ENCODE data around the gene MRPL16. TPM values are rescaled to one million over a fixed set of nuclear protein-coding genes. Genes with fewer than 3 reads are reported as not detected.

Gene MRPL16
- total and polyA plus RNA-seq, 2 of the 13 experiments (the other 11 are each of a cell fraction or from before 2014, with no cell fraction given), result 45.3 to 62.6 TPM

DNA sequence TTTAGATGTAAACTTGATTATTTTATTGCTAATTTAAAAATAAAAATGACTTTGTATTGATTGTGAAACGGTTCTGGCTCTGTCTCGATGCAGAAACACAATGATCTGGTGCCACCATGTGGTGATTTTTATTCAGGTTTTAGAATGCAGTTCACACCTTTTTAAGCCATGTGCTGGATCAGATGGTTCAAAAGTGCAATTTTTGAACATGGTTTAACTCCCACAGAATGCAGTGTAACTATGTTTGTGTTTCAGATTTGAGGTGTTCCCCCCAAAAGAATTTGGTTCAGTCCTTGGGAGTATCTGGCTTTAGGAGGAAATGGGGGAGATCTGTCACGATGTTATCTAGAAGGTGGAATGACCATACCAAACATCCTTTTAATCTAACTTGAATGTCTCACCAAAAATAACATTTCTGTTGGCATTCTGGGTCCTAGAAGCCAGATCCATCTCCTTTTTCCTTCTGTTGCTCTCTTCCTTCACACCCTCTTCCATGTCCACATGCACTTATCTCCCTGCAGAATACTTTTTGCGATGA, 7.9 kb downstream of the MRPL16 start (continued):
- TF ChIP-seq, protein P1, sequence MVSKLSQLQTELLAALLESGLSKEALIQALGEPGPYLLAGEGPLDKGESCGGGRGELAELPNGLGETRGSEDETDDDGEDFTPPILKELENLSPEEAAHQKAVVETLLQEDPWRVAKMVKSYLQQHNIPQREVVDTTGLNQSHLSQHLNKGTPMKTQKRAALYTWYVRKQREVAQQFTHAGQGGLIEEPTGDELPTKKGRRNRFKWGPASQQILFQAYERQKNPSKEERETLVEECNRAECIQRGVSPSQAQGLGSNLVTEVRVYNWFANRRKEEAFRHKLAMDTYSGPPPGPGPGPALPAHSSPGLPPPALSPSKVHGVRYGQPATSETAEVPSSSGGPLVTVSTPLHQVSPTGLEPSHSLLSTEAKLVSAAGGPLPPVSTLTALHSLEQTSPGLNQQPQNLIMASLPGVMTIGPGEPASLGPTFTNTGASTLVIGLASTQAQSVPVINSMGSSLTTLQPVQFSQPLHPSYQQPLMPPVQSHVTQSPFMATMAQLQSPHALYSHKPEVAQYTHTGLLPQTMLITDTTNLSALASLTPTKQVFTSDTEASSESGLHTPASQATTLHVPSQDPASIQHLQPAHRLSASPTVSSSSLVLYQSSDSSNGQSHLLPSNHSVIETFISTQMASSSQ (IDR thresholded peaks at IDR 0.05; ENCODE audit: low read depth), result no peak
- TF ChIP-seq, protein P1 (CRISPR knock-in tag; IDR thresholded peaks at IDR 0.05; ENCODE audit: borderline replicate concordance), result no peak
- TF ChIP-seq KLF13 (CRISPR knock-in tag; IDR thresholded peaks at IDR 0.05) (no peak), ZNF644 (CRISPR knock-in tag; IDR thresholded peaks at IDR 0.05; ENCODE audit: low read depth) (no peak), RAD21 (CRISPR knock-in tag; IDR thresholded peaks at IDR 0.05) (peak; percentile 77), ZNF343 (CRISPR knock-in tag; IDR thresholded peaks at IDR 0.05) (no peak), ATF7 (IDR thresholded peaks at IDR 0.05) (no peak), ATF7 (CRISPR knock-in tag; IDR thresholded peaks at IDR 0.05) (no peak), ERF (CRISPR knock-in tag; IDR thresholded peaks at IDR 0.05) (peak; percentile 45; the same call in 1 of the 2 replicates), HOXD1 (CRISPR knock-in tag; IDR thresholded peaks at IDR 0.05) (no peak), ELF3 (CRISPR knock-in tag; IDR thresholded peaks at IDR 0.05) (0 out of 2 replicates have a peak, but pooled peaks have one; percentile 40), ZFP82 (CRISPR knock-in tag; IDR thresholded peaks at IDR 0.05; ENCODE audit: borderline replicate concordance) (no peak), FOXA1 (IDR thresholded peaks at IDR 0.05) (no peak), FOXA1 (CRISPR knock-in tag; IDR thresholded peaks at IDR 0.05) (no peak), HNRNPUL1 (IDR thresholded peaks at IDR 0.05; ENCODE audit: low read depth, low read length) (no peak)
- TF ChIP-seq, protein P2, sequence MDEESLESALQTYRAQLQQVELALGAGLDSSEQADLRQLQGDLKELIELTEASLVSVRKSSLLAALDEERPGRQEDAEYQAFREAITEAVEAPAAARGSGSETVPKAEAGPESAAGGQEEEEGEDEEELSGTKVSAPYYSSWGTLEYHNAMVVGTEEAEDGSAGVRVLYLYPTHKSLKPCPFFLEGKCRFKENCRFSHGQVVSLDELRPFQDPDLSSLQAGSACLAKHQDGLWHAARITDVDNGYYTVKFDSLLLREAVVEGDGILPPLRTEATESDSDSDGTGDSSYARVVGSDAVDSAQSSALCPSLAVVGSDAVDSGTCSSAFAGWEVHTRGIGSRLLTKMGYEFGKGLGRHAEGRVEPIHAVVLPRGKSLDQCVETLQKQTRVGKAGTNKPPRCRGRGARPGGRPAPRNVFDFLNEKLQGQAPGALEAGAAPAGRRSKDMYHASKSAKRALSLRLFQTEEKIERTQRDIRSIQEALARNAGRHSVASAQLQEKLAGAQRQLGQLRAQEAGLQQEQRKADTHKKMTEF (CRISPR knock-in tag; IDR thresholded peaks at IDR 0.05), result peak; percentile 38; the same call in 1 of the 2 replicates
- TF ChIP-seq, protein P3, sequence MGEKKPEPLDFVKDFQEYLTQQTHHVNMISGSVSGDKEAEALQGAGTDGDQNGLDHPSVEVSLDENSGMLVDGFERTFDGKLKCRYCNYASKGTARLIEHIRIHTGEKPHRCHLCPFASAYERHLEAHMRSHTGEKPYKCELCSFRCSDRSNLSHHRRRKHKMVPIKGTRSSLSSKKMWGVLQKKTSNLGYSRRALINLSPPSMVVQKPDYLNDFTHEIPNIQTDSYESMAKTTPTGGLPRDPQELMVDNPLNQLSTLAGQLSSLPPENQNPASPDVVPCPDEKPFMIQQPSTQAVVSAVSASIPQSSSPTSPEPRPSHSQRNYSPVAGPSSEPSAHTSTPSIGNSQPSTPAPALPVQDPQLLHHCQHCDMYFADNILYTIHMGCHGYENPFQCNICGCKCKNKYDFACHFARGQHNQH (CRISPR knock-in tag; IDR thresholded peaks at IDR 0.05), result 0 out of 2 replicates have a peak, but pooled peaks have one; percentile 34
- TF ChIP-seq, protein P4, sequence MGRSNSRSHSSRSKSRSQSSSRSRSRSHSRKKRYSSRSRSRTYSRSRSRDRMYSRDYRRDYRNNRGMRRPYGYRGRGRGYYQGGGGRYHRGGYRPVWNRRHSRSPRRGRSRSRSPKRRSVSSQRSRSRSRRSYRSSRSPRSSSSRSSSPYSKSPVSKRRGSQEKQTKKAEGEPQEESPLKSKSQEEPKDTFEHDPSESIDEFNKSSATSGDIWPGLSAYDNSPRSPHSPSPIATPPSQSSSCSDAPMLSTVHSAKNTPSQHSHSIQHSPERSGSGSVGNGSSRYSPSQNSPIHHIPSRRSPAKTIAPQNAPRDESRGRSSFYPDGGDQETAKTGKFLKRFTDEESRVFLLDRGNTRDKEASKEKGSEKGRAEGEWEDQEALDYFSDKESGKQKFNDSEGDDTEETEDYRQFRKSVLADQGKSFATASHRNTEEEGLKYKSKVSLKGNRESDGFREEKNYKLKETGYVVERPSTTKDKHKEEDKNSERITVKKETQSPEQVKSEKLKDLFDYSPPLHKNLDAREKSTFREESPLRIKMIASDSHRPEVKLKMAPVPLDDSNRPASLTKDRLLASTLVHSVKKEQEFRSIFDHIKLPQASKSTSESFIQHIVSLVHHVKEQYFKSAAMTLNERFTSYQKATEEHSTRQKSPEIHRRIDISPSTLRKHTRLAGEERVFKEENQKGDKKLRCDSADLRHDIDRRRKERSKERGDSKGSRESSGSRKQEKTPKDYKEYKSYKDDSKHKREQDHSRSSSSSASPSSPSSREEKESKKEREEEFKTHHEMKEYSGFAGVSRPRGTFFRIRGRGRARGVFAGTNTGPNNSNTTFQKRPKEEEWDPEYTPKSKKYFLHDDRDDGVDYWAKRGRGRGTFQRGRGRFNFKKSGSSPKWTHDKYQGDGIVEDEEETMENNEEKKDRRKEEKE (IDR thresholded peaks at IDR 0.05), result no peak
- TF ChIP-seq, protein P5, sequence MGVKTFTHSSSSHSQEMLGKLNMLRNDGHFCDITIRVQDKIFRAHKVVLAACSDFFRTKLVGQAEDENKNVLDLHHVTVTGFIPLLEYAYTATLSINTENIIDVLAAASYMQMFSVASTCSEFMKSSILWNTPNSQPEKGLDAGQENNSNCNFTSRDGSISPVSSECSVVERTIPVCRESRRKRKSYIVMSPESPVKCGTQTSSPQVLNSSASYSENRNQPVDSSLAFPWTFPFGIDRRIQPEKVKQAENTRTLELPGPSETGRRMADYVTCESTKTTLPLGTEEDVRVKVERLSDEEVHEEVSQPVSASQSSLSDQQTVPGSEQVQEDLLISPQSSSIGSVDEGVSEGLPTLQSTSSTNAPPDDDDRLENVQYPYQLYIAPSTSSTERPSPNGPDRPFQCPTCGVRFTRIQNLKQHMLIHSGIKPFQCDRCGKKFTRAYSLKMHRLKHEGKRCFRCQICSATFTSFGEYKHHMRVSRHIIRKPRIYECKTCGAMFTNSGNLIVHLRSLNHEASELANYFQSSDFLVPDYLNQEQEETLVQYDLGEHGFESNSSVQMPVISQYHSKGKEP (CRISPR knock-in tag; IDR thresholded peaks at IDR 0.05), result no peak
